ENCODE data around the gene ELAVL2.
"Not testable (repeated sequence)": the region's sequence is repeated elsewhere in the genome, so short reads cannot be mapped to it uniquely, and the experiment has no call there.

ELAVL2 gene

GRCh38 chr9:23769307-23769935 is 56.6 kb downstream of the ELAVL2 start:
- DNase-seq, result no peak

GRCh38 chr9:23768861-23769260 is 57.2 kb downstream of the ELAVL2 start:
- DNase-seq, result no peak

GRCh38 chr9:23766613-23767012 is 59.4 kb downstream of the ELAVL2 start:
- DNase-seq, result no peak

GRCh38 chr9:23765561-23765960 is 60.5 kb downstream of the ELAVL2 start:
- no peak for DNase-seq

GRCh38 chr9:23764219-23764618 is 61.8 kb downstream of the ELAVL2 start:
- DNase-seq, result no peak

- DNase-seq, result no peak
Observed at GRCh38 chr9:23754551-23754950, 71.5 kb downstream of the ELAVL2 start.

- DNase-seq, result no peak
Observed at GRCh38 chr9:23752859-23753258, 73.2 kb downstream of the ELAVL2 start.

GRCh38 chr9:23751633-23752032 is 74.4 kb downstream of the ELAVL2 start:
- DNase-seq, result no peak

GRCh38 chr9:23750808-23751207 is 75.2 kb downstream of the ELAVL2 start:
- DNase-seq, result no peak

GRCh38 chr9:23747088-23748075 is 78.7 kb downstream of the ELAVL2 start:
- no peak for DNase-seq

GRCh38 chr9:23746317-23746716 is 79.7 kb downstream of the ELAVL2 start:
- no peak for DNase-seq

GRCh38 chr9:23743036-23743435 is 83.0 kb downstream of the ELAVL2 start:
- no peak for DNase-seq

- no peak for DNase-seq
Observed at GRCh38 chr9:23741351-23741750, 84.7 kb downstream of the ELAVL2 start.

- DNase-seq, result no peak
Observed at GRCh38 chr9:23740531-23740930, 85.5 kb downstream of the ELAVL2 start.

- no peak for DNase-seq
Observed at GRCh38 chr9:23739753-23740152, 86.3 kb downstream of the ELAVL2 start.

- DNase-seq, result no peak
Observed at GRCh38 chr9:23736293-23736692, 89.7 kb downstream of the ELAVL2 start.

- no peak for DNase-seq
Observed at GRCh38 chr9:23733495-23734078, 92.5 kb downstream of the ELAVL2 start.

- no peak for DNase-seq
Observed at GRCh38 chr9:23731353-23731752, 94.7 kb downstream of the ELAVL2 start.

GRCh38 chr9:23730364-23730763 is 95.7 kb downstream of the ELAVL2 start:
- no peak for DNase-seq

- no peak for DNase-seq
Observed at GRCh38 chr9:23728736-23729135, 97.3 kb downstream of the ELAVL2 start.

- no peak for DNase-seq
Observed at GRCh38 chr9:23725279-23725946, 100.6 kb downstream of the ELAVL2 start.

- no peak for DNase-seq
Observed at GRCh38 chr9:23723672-23724071, 102.4 kb downstream of the ELAVL2 start.

- DNase-seq, result not testable (repeated sequence)
Observed at GRCh38 chr9:23723048-23723447, 103.0 kb downstream of the ELAVL2 start.
